HepG2 (cell line): Measurements from ENCODE around the gene COQ8B. TPM values are rescaled to one million over a fixed set of nuclear protein-coding genes. Genes with fewer than 3 reads are reported as not detected.

Source experiments
- ARID2 ChIP-seq: sonication (generic); formaldehyde crosslinking; IDR thresholded peaks from 2 replicates; pipeline ENCODE4 v1.8.1; 2022; ENCODE audit warnings: mild to moderate bottlenecking, missing genetic modification reagents, borderline replicate concordance
- ATF5 ChIP-seq: sonication (generic); formaldehyde crosslinking; IDR thresholded peaks from 2 replicates; pipeline ENCODE4 v1.4.0; 2020; ENCODE audit warnings: mild to moderate bottlenecking, low read depth, missing genetic modification reagents
- BORCS8-MEF2B ChIP-seq: sonication (generic); formaldehyde crosslinking; IDR thresholded peaks from 2 replicates; pipeline ENCODE4 v1.8.0; 2022; ENCODE audit warnings: mild to moderate bottlenecking, missing genetic modification reagents
- FOXA1 ChIP-seq, 2 experiments: fragments of 450-650 bp in 1 of 2; sonication (generic) in 1 of 2; formaldehyde crosslinking in 1 of 2; IDR thresholded peaks; 2 replicates each; pipeline versions ENCODE4 v1.4.0 to v1.6.1; 2016 to 2020; ENCODE audit warnings: missing genetic modification reagents in 1 of 2
- GZF1 ChIP-seq: sonication (generic); formaldehyde crosslinking; IDR thresholded peaks from 2 replicates; pipeline ENCODE4 v1.5.1; 2020; ENCODE audit warnings: mild to moderate bottlenecking, missing genetic modification reagents
- HMG20A ChIP-seq: IDR thresholded peaks from 2 replicates; pipeline ENCODE4 v1.6.1; 2016; ENCODE audit warnings: borderline replicate concordance
- KDM3A ChIP-seq: IDR thresholded peaks from 2 replicates; pipeline ENCODE4 v1.6.1; 2018; ENCODE audit warnings: low read depth, missing compliant biosample characterization
- KDM5B ChIP-seq: sonication (generic); formaldehyde crosslinking; IDR thresholded peaks from 2 replicates; pipeline ENCODE4 v1.4.0; 2020; ENCODE audit warnings: missing genetic modification reagents, mild to moderate bottlenecking, borderline replicate concordance
- MBD4 ChIP-seq: IDR thresholded peaks from 2 replicates; pipeline ENCODE4 v1.6.1; 2012; ENCODE audit warnings: low read length, inconsistent platforms, borderline replicate concordance
- PPARG ChIP-seq: conservative IDR thresholded peaks from 2 replicates; pipeline ENCODE4 v1.6.1; 2016; ENCODE audit warnings: missing biosample characterization, missing genetic modification reagents
- REXO4 ChIP-seq: sonication (generic); formaldehyde crosslinking; IDR thresholded peaks from 2 replicates; pipeline ENCODE4 v1.8.0; 2022; ENCODE audit warnings: missing genetic modification reagents, mild to moderate bottlenecking, borderline replicate concordance
- RXRA ChIP-seq: sonication (generic); formaldehyde crosslinking; IDR thresholded peaks from 2 replicates; pipeline ENCODE4 v1.5.1; 2020; ENCODE audit warnings: missing genetic modification reagents
- SCMH1 ChIP-seq: sonication (generic); formaldehyde crosslinking; IDR thresholded peaks from 2 replicates; pipeline ENCODE4 v1.9.0; 2021; ENCODE audit warnings: missing genetic modification reagents, mild to moderate bottlenecking, borderline replicate concordance
- SPEN ChIP-seq: sonication (generic); formaldehyde crosslinking; IDR thresholded peaks from 2 replicates; pipeline ENCODE4 v1.5.1; 2020; ENCODE audit warnings: low read depth, mild to moderate bottlenecking, missing genetic modification reagents
- TCF12 ChIP-seq, 2 experiments: fragments of 450-650 bp in 1 of 2; sonication (generic) in 1 of 2; formaldehyde crosslinking in 1 of 2; IDR thresholded peaks; 2 replicates each; pipeline versions ENCODE4 v1.6.1 to v1.8.0; 2017 to 2022; ENCODE audit warnings: antibody characterized with exemption in 1 of 2, mild to moderate bottlenecking in 1 of 2, missing genetic modification reagents in 1 of 2, moderate library complexity in 1 of 2
- TEAD3 ChIP-seq: optimal IDR thresholded peaks from 2 replicates; pipeline ENCODE3; 2016; ENCODE audit warnings: borderline replicate concordance
- ZGPAT ChIP-seq: IDR thresholded peaks from 2 replicates; pipeline ENCODE4 v1.6.1; 2016; ENCODE audit warnings: mild to moderate bottlenecking
- ZNF317 ChIP-seq: sonication (generic); formaldehyde crosslinking; IDR thresholded peaks from 2 replicates; pipeline ENCODE4 v1.5.0; 2020; ENCODE audit warnings: mild to moderate bottlenecking, missing genetic modification reagents
- ZNF337 ChIP-seq: sonication (generic); formaldehyde crosslinking; IDR thresholded peaks from 2 replicates; pipeline ENCODE4 v1.5.1; 2020; ENCODE audit warnings: missing genetic modification reagents, low read depth, mild to moderate bottlenecking, borderline replicate concordance
- ZNF484 ChIP-seq: sonication (generic); formaldehyde crosslinking; IDR thresholded peaks from 2 replicates; pipeline ENCODE4 v1.5.1; 2020; ENCODE audit warnings: mild to moderate bottlenecking, low read depth, missing genetic modification reagents, borderline replicate concordance
- ZNF607 ChIP-seq: sonication (generic); formaldehyde crosslinking; IDR thresholded peaks from 2 replicates; pipeline ENCODE4 v1.5.1; 2020; ENCODE audit warnings: missing genetic modification reagents, mild to moderate bottlenecking, borderline replicate concordance
- ZNF713 ChIP-seq: sonication (generic); formaldehyde crosslinking; IDR thresholded peaks from 2 replicates; pipeline ENCODE4 v1.4.0; 2020; ENCODE audit warnings: mild to moderate bottlenecking, missing genetic modification reagents
- ZNF891 ChIP-seq: sonication (generic); formaldehyde crosslinking; IDR thresholded peaks from 2 replicates; pipeline ENCODE4 v1.5.0; 2020; ENCODE audit warnings: mild to moderate bottlenecking, missing genetic modification reagents
- polyA plus RNA-seq, 8 experiments: library from polyadenylated mRNA; depleted of rRNA in 3 of 8; stranded (reverse) in 7 of 8; unstranded in 1 of 8; fragments of >200 nt; fragmentation: Illumina TruSeq in 4 of 8; extraction: Trizol in 4 of 8; gene quantifications; 2 replicates each; pipeline versions ENCODE4 v1.2.1 to v1.2.3, GENCODE V29; 2011 to 2016; ENCODE audit warnings: low read depth in 4 of 8, missing spikeins in 1 of 8, mixed read lengths in 1 of 8; ENCODE audit not compliant: insufficient read depth in 1 of 8
- total RNA-seq, 5 experiments: library from RNA; depleted of rRNA; stranded (reverse); fragments of >200 nt; fragmentation: Illumina TruSeq; extraction: Trizol; gene quantifications; 2 replicates each; pipeline ENCODE4 v1.2.3, GENCODE V29; 2016; ENCODE audit warnings: low read depth in 1 of 5
- TF ChIP-seq, protein P1 (sequence below): sonication (generic); formaldehyde crosslinking; IDR thresholded peaks from 2 replicates; pipeline ENCODE4 v1.8.0; 2022; ENCODE audit warnings: mild to moderate bottlenecking, missing genetic modification reagents
- TF ChIP-seq, protein P2 (sequence below): IDR thresholded peaks from 2 replicates; pipeline ENCODE4 v1.6.1; 2016; ENCODE audit warnings: low read depth, control low read depth

The COQ8B gene
- total and polyA plus RNA-seq, 2 of the 13 experiments (the other 11 are each of a cell fraction or from before 2014, with no cell fraction given): 12.3 to 17.2 TPM

- TF ChIP-seq ZNF317 (CRISPR knock-in tag): no peak
- TF ChIP-seq TEAD3 (CRISPR knock-in tag): peak; percentile 34
- TF ChIP-seq ZNF891 (CRISPR knock-in tag): peak; percentile 71
- TF ChIP-seq PPARG (CRISPR knock-in tag): no peak
- 0 out of 2 replicates have a peak, but pooled peaks have one; percentile 67 for TF ChIP-seq ZNF713
- no peak for TF ChIP-seq ZNF337 (CRISPR knock-in tag)
- TF ChIP-seq HMG20A (CRISPR knock-in tag): no peak
- peak; percentile 74 for TF ChIP-seq SPEN (CRISPR knock-in tag)
- no peak for TF ChIP-seq SCMH1 (CRISPR knock-in tag)
- TF ChIP-seq KDM3A (CRISPR knock-in tag): peak; percentile 83
- TF ChIP-seq FOXA1 (IDR thresholded peaks at IDR 0.05): no peak
- TF ChIP-seq FOXA1 (CRISPR knock-in tag; IDR thresholded peaks at IDR 0.05): no peak
- TF ChIP-seq GZF1 (CRISPR knock-in tag): no peak
- peak; percentile 72; the same call in 1 of the 2 replicates for TF ChIP-seq ZGPAT (CRISPR knock-in tag)
- TF ChIP-seq KDM5B (CRISPR knock-in tag): peak; percentile 73; the same call in 1 of the 2 replicates
- TF ChIP-seq, protein P1, sequence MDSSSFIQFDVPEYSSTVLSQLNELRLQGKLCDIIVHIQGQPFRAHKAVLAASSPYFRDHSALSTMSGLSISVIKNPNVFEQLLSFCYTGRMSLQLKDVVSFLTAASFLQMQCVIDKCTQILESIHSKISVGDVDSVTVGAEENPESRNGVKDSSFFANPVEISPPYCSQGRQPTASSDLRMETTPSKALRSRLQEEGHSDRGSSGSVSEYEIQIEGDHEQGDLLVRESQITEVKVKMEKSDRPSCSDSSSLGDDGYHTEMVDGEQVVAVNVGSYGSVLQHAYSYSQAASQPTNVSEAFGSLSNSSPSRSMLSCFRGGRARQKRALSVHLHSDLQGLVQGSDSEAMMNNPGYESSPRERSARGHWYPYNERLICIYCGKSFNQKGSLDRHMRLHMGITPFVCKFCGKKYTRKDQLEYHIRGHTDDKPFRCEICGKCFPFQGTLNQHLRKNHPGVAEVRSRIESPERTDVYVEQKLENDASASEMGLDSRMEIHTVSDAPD (CRISPR knock-in tag): no peak
- no peak for TF ChIP-seq ARID2
- TF ChIP-seq RXRA (CRISPR knock-in tag): peak; percentile 55; the same call in 1 of the 2 replicates
- peak; percentile 95 for TF ChIP-seq ZNF607
- no peak for TF ChIP-seq ZNF484 (CRISPR knock-in tag)
- no peak for TF ChIP-seq MBD4
- TF ChIP-seq REXO4: no peak
- peak; percentile 77 for TF ChIP-seq BORCS8-MEF2B
- no peak for TF ChIP-seq ATF5 (CRISPR knock-in tag)
- TF ChIP-seq, protein P2, sequence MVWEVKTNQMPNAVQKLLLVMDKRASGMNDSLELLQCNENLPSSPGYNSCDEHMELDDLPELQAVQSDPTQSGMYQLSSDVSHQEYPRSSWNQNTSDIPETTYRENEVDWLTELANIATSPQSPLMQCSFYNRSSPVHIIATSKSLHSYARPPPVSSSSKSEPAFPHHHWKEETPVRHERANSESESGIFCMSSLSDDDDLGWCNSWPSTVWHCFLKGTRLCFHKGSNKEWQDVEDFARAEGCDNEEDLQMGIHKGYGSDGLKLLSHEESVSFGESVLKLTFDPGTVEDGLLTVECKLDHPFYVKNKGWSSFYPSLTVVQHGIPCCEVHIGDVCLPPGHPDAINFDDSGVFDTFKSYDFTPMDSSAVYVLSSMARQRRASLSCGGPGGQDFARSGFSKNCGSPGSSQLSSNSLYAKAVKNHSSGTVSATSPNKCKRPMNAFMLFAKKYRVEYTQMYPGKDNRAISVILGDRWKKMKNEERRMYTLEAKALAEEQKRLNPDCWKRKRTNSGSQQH (CRISPR knock-in tag): no peak
- TF ChIP-seq TCF12 (IDR thresholded peaks at IDR 0.05): no peak
- TF ChIP-seq TCF12 (CRISPR knock-in tag; IDR thresholded peaks at IDR 0.05): no peak
These were observed 53.6 kb downstream of the COQ8B start (continued) for GRCh38 chr19:40662925-40663694.
